Measurements from ENCODE around the gene TYROBP. TPM values are rescaled to one million over a fixed set of nuclear protein-coding genes. Genes with fewer than 3 reads are reported as not detected.

The TYROBP gene
- total and polyA plus RNA-seq, 2 donors = 52.6 to 162 TPM

DNA sequence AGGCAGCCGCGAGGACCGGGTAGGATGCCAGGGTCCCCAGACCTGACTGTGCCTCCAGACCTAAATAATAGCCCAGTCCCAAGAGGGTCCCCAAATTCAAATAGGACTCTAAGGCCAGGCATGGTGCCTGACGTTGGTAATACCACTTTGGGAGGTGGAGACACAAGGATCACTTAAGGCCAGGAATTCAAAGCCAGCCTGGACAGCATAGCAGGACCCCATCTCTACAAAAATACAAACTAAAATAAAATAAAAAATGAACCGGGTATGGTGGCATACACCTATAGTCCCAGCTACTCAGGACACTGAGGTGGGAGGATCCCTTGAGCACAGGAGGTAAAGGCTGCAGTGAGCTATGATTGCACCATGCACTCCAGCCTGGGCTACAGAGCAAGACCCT, 45.1 kb downstream of the TYROBP start:
- no peaks in the 10 kb centered on the region for H3K4me1 ChIP-seq (ENCODE audit: control insufficient read depth in 2 of 2, insufficient read depth in 2 of 2, low read length in 2 of 2)
- peaks cover 48 to 83% of the 10 kb centered on the region in 2 donors for H3K27me3 ChIP-seq (ENCODE audit: control insufficient read depth in 2 of 2, insufficient read depth in 1 of 2, low read length in 1 of 2)
- H3K36me3 ChIP-seq (ENCODE audit: control insufficient read depth in 2 of 2, insufficient read depth in 2 of 2, low read length in 1 of 2) = no peaks in the 10 kb centered on the region
- no peak for DNase-seq (ENCODE audit: low read depth in 6 of 9, low spot score in 9 of 9)
- no peak overlapping the region for H3K4me3 ChIP-seq (ENCODE audit: low read length in 2 of 2)
- H3K9me3 ChIP-seq (ENCODE audit: control insufficient read depth in 2 of 2, insufficient read depth in 1 of 2, low read length in 1 of 2) = no peaks in the 10 kb centered on the region
- H3K27ac ChIP-seq (ENCODE audit: low read depth in 1 of 2, low read length in 1 of 2) = no peak overlapping the region
- 94% methylated on average over 5 of the region's 5 CpGs for WGBS

DNA sequence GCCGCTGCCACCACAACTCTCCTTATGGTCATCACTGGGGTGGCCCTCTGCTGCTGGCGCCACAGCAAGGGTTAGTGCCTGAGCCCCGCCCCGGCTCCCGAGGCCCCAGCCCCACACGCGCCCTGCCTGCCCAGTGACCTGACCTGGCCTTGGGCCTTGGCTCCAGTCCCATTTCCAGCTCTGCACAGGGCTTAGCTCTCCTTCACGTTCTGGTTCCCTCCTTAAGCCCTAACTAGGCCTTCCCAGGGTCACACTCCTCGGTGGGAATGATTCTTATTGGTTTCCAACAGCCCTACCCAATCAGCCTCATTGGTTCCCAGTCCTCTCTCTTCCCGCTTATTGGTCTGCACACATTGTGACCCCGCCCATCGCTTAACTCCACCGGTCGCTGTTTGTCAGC, 45.6 kb downstream of the TYROBP start:
- Histone ChIP-seq H3K27ac (ENCODE audit: low read depth in 1 of 2, low read length in 1 of 2) (no peak overlapping the region), H3K4me3 (ENCODE audit: low read length in 2 of 2) (no peak overlapping the region), H3K27me3 (ENCODE audit: control insufficient read depth in 2 of 2, insufficient read depth in 1 of 2, low read length in 1 of 2) (peaks cover 47 to 83% of the 10 kb centered on the region in 2 donors), H3K9me3 (ENCODE audit: control insufficient read depth in 2 of 2, insufficient read depth in 1 of 2, low read length in 1 of 2) (no peaks in the 10 kb centered on the region), H3K4me1 (ENCODE audit: control insufficient read depth in 2 of 2, insufficient read depth in 2 of 2, low read length in 2 of 2) (no peaks in the 10 kb centered on the region), H3K36me3 (ENCODE audit: control insufficient read depth in 2 of 2, insufficient read depth in 2 of 2, low read length in 1 of 2) (no peaks in the 10 kb centered on the region)
- no peak for DNase-seq (ENCODE audit: low read depth in 6 of 9, low spot score in 9 of 9)
- 92% methylated on average over 14 of the region's 14 CpGs for WGBS

DNA sequence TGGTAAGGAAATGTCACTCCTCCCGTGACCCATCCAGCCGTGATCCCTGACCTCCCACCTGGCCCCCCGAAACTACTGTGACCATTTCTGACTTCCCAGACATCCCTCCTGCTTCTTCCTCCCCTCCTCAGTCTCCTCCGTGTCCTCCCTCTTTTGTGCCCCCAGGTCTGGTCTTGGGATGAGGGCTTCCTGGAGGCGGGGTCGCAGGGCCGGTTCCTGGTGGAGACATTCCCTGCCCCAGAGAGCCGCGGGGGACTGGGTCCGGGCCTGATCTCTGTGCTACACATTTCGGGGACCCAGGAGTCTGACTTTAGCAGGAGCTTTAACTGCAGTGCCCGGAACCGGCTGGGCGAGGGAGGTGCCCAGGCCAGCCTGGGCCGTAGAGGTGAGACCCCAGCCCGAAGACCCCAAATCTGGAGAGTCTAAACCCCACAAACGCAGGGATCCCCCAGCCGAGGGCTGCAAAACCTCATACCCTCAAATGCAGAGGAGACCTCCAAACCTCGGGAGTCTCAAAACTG, 46.4 kb downstream of the TYROBP start:
- H3K4me1 ChIP-seq (ENCODE audit: control insufficient read depth in 2 of 2, insufficient read depth in 2 of 2, low read length in 2 of 2) = peaks cover 0 to 2% of the 10 kb centered on the region in 2 donors
- H3K36me3 ChIP-seq (ENCODE audit: control insufficient read depth in 2 of 2, insufficient read depth in 2 of 2, low read length in 1 of 2) = no peaks in the 10 kb centered on the region
- H3K4me3 ChIP-seq (ENCODE audit: low read length in 2 of 2) = no peak overlapping the region
- H3K9me3 ChIP-seq (ENCODE audit: control insufficient read depth in 2 of 2, insufficient read depth in 1 of 2, low read length in 1 of 2) = peaks cover 0 to under 1% of the 10 kb centered on the region in 2 donors
- no peak overlapping the region for H3K27ac ChIP-seq (ENCODE audit: low read depth in 1 of 2, low read length in 1 of 2)
- WGBS = 55% methylated on average over 19 of the region's 19 CpGs
- no peak for DNase-seq (ENCODE audit: low read depth in 6 of 9, low spot score in 9 of 9)
- H3K27me3 ChIP-seq (ENCODE audit: control insufficient read depth in 2 of 2, insufficient read depth in 1 of 2, low read length in 1 of 2) = peaks cover 42 to 83% of the 10 kb centered on the region in 2 donors

DNA sequence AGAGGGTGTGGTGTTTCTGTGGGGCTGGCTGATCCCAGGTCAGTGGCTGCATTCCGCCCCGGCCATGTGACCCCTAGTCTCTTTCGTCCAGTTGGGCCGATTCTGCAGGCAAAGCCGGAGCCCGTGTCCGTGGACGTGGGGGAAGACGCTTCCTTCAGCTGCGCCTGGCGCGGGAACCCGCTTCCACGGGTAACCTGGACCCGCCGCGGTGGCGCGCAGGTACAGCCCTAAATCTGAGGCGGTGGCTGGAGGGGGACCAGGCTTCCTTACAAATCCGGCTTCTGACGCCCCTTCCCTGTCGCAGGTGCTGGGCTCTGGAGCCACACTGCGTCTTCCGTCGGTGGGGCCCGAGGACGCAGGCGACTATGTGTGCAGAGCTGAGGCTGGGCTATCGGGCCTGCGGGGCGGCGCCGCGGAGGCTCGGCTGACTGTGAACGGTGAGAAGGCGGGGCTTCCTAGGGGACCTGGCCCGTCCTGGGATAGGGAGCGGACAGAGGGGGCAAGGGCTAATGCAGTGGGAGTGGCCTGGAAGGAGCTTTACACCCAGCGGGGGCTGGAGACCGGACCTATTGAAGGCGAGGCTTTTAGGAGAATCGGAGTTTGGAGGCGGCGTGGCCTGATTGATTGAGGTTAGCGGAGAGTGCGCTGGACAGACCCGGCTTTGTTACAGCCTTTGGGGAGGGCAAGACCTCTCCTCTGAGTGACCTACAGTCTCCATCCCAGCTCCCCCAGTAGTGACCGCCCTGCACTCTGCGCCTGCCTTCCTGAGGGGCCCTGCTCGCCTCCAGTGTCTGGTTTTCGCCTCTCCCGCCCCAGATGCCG, 47.1 kb downstream of the TYROBP start:
- WGBS = 15% methylated on average over 55 of the region's 55 CpGs
- Histone ChIP-seq H3K4me3 (ENCODE audit: low read length in 2 of 2) (no peak overlapping the region), H3K4me1 (ENCODE audit: control insufficient read depth in 2 of 2, insufficient read depth in 2 of 2, low read length in 2 of 2) (peaks cover 4 to 8% of the 10 kb centered on the region in 2 donors), H3K27me3 (ENCODE audit: control insufficient read depth in 2 of 2, insufficient read depth in 1 of 2, low read length in 1 of 2) (peaks cover 38 to 83% of the 10 kb centered on the region in 2 donors), H3K36me3 (ENCODE audit: control insufficient read depth in 2 of 2, insufficient read depth in 2 of 2, low read length in 1 of 2) (no peaks in the 10 kb centered on the region), H3K27ac (ENCODE audit: low read depth in 1 of 2, low read length in 1 of 2) (no peak overlapping the region), H3K9me3 (ENCODE audit: control insufficient read depth in 2 of 2, insufficient read depth in 1 of 2, low read length in 1 of 2) (peaks cover 0 to 3% of the 10 kb centered on the region in 2 donors)
- DNase-seq (ENCODE audit: low read depth in 6 of 9, low spot score in 9 of 9) = no peak

DNA sequence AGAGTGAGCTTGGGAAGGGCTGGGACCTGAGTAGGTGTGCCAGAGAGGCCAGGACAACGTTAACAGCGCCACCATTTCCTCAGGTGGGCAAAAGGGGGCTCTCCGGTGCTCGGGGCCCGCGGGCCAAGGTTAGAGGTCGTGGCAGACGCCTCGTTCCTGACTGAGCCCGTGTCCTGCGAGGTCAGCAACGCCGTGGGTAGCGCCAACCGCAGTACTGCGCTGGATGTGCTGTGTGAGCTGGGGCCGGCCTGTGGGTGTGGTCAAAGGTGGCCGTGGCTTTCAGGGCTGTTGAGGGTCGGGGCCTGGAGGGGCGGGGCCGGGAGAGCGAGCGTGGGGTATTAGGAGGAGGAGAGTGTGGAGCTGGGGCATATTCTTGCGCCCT, 47.7 kb downstream of the TYROBP start:
- no peak for DNase-seq (ENCODE audit: low read depth in 6 of 9, low spot score in 9 of 9)
- Histone ChIP-seq H3K36me3 (ENCODE audit: control insufficient read depth in 2 of 2, insufficient read depth in 2 of 2, low read length in 1 of 2) (no peaks in the 10 kb centered on the region), H3K4me1 (ENCODE audit: control insufficient read depth in 2 of 2, insufficient read depth in 2 of 2, low read length in 2 of 2) (peaks cover 6 to 8% of the 10 kb centered on the region in 2 donors), H3K4me3 (ENCODE audit: low read length in 2 of 2) (no peak overlapping the region), H3K27ac (ENCODE audit: low read depth in 1 of 2, low read length in 1 of 2) (no peak overlapping the region), H3K9me3 (ENCODE audit: control insufficient read depth in 2 of 2, insufficient read depth in 1 of 2, low read length in 1 of 2) (peaks cover 0 to 3% of the 10 kb centered on the region in 2 donors), H3K27me3 (ENCODE audit: control insufficient read depth in 2 of 2, insufficient read depth in 1 of 2, low read length in 1 of 2) (peaks cover 40 to 83% of the 10 kb centered on the region in 2 donors)
- 18% methylated on average over 24 of the region's 24 CpGs for WGBS

DNA sequence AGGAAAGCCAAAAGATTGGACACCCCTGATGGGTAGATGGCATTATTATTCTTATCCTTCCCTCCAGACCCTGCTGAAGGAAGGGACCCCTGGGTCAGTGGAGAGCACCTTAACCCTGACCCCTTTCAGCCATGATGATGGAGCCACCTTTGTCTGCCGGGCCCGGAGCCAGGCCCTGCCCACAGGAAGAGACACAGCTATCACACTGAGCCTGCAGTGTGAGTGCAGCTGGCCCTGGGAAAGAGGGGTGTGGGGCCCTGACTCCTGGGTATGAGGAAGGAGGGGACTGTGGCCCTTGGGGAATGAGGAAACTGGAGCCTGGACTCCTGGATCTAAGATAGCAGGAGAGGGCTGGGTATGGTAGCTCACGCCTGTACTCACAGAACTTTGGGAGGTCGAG, 48.7 kb downstream of the TYROBP start:
- H3K4me3 ChIP-seq (ENCODE audit: low read length in 2 of 2) = no peak overlapping the region
- H3K36me3 ChIP-seq (ENCODE audit: control insufficient read depth in 2 of 2, insufficient read depth in 2 of 2, low read length in 1 of 2) = no peaks in the 10 kb centered on the region
- H3K27ac ChIP-seq (ENCODE audit: low read depth in 1 of 2, low read length in 1 of 2) = no peak overlapping the region
- peaks cover 6 to 8% of the 10 kb centered on the region in 2 donors for H3K4me1 ChIP-seq (ENCODE audit: control insufficient read depth in 2 of 2, insufficient read depth in 2 of 2, low read length in 2 of 2)
- DNase-seq (ENCODE audit: low read depth in 6 of 9, low spot score in 9 of 9) = no peak
- peaks cover 0 to 3% of the 10 kb centered on the region in 2 donors for H3K9me3 ChIP-seq (ENCODE audit: control insufficient read depth in 2 of 2, insufficient read depth in 1 of 2, low read length in 1 of 2)
- H3K27me3 ChIP-seq (ENCODE audit: control insufficient read depth in 2 of 2, insufficient read depth in 1 of 2, low read length in 1 of 2) = peaks cover 40 to 86% of the 10 kb centered on the region in 2 donors
- WGBS = 87% methylated on average over 4 of the region's 4 CpGs

DNA sequence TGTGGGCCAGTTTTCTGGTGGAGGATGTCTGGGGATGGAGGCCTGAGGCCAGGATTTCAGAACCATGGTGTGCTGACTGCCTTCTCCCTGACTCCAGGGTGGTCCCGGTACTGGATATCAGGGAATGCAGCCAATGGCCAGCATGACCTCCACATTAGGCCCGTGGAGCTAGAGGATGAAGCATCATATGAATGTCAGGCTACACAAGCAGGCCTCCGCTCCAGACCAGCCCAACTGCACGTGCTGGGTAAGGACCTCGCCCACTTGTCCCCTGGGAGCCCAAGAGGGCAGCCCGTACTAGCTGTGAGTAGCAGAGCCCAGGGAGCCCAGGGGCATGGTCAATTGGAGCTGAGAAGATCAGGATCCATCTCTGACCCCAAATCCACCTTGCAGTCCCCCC, 49.8 kb downstream of the TYROBP start:
- no peaks in the 10 kb centered on the region for H3K36me3 ChIP-seq (ENCODE audit: control insufficient read depth in 2 of 2, insufficient read depth in 2 of 2, low read length in 1 of 2)
- H3K9me3 ChIP-seq (ENCODE audit: control insufficient read depth in 2 of 2, insufficient read depth in 1 of 2, low read length in 1 of 2) = peaks cover 0 to 3% of the 10 kb centered on the region in 2 donors
- DNase-seq (ENCODE audit: low read depth in 6 of 9, low spot score in 9 of 9) = no peak
- H3K4me1 ChIP-seq (ENCODE audit: control insufficient read depth in 2 of 2, insufficient read depth in 2 of 2, low read length in 2 of 2) = peaks cover 6 to 8% of the 10 kb centered on the region in 2 donors
- no peak overlapping the region for H3K4me3 ChIP-seq (ENCODE audit: low read length in 2 of 2)
- WGBS = 91% methylated on average over 6 of the region's 6 CpGs
- peaks cover 40 to 91% of the 10 kb centered on the region in 2 donors for H3K27me3 ChIP-seq (ENCODE audit: control insufficient read depth in 2 of 2, insufficient read depth in 1 of 2, low read length in 1 of 2)
- H3K27ac ChIP-seq (ENCODE audit: low read depth in 1 of 2, low read length in 1 of 2) = no peak overlapping the region

DNA sequence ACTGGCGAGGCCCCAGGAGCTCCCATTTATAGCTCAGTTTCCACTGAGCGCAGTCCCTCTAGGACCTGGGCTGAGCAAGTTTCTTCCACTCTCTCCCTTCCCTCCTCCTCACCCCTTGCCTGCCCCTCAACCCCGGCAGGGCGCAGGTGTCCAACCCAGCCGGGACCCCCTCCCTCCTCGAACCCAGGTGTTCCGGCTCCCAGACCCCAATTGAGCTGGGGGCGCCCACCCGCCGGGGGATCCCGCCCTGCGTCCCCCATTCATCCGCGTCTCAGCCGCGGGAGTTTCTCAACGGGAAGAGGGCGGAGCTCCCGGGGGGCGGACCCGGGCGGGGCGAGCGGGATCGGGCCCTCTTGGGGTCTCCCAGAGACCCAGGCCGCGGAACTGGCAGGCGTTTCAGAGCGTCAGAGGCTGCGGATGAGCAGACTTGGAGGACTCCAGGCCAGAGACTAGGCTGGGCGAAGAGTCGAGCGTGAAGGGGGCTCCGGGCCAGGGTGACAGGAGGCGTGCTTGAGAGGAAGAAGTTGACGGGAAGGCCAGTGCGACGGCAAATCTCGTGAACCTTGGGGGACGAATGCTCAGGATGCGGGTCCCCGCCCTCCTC, 51.4 kb downstream of the TYROBP start, which contains the start of gene KIRREL2:
Gene KIRREL2, plus strand, starts transcription at position 366 of the 604 bp plus-strand sequence. Its CDS starts 209 bp downstream, at position 575.
- Histone ChIP-seq H3K27ac (ENCODE audit: low read depth in 1 of 2, low read length in 1 of 2) (no peak within 1 kb of the TSS), H3K4me3 (ENCODE audit: low read length in 2 of 2) (peak within 1 kb of the TSS; percentile 24 to 44), H3K9me3 (ENCODE audit: control insufficient read depth in 2 of 2, insufficient read depth in 1 of 2, low read length in 1 of 2) (peaks cover 0 to 3% of the 10 kb centered on the region in 2 donors), H3K27me3 (ENCODE audit: control insufficient read depth in 2 of 2, insufficient read depth in 1 of 2, low read length in 1 of 2) (peaks cover 30 to 87% of the 10 kb centered on the region in 2 donors), H3K36me3 (ENCODE audit: control insufficient read depth in 2 of 2, insufficient read depth in 2 of 2, low read length in 1 of 2) (no peaks in the 10 kb centered on the region), H3K4me1 (ENCODE audit: control insufficient read depth in 2 of 2, insufficient read depth in 2 of 2, low read length in 2 of 2) (peaks cover 6 to 8% of the 10 kb centered on the region in 2 donors)
- 2% methylated on average over 42 of the region's 42 CpGs for WGBS
- DNase-seq (ENCODE audit: low read depth in 6 of 9, low spot score in 9 of 9) = peak in 2 of 9 donors; percentile 6 to 26
